HepG2 (cell line): ENCODE measurements around the gene POC1B. TPM values are rescaled to one million over a fixed set of nuclear protein-coding genes. Genes with fewer than 3 reads are reported as not detected.

Experiments used
- ISL2 ChIP-seq: sonication (generic); formaldehyde crosslinking; IDR thresholded peaks from 2 replicates; pipeline ENCODE4 v1.5.0; 2020; ENCODE audit warnings: missing genetic modification reagents
- KAT7 ChIP-seq: IDR thresholded peaks from 2 replicates; pipeline ENCODE4 v1.6.1; 2018; ENCODE audit warnings: borderline replicate concordance, missing compliant biosample characterization
- MIER2 ChIP-seq: IDR thresholded peaks from 2 replicates; pipeline ENCODE4 v1.6.1; 2016; ENCODE audit warnings: missing biosample characterization, missing genetic modification reagents
- SATB2 ChIP-seq: sonication (generic); formaldehyde crosslinking; IDR thresholded peaks from 2 replicates; pipeline ENCODE4 v1.5.0; 2020; ENCODE audit warnings: missing genetic modification reagents
- TEAD2 ChIP-seq: sonication (generic); formaldehyde crosslinking; IDR thresholded peaks from 2 replicates; pipeline ENCODE4 v1.9.0; 2021; ENCODE audit warnings: missing genetic modification reagents
- WIZ ChIP-seq: sonication (generic); formaldehyde crosslinking; IDR thresholded peaks from 2 replicates; pipeline ENCODE4 v1.5.1; 2020; ENCODE audit warnings: mild to moderate bottlenecking, missing genetic modification reagents
- ZMYM4 ChIP-seq: sonication (generic); formaldehyde crosslinking; IDR thresholded peaks from 2 replicates; pipeline ENCODE4 v1.8.1; 2023; ENCODE audit warnings: mild to moderate bottlenecking, missing genetic modification reagents
- ZNF235 ChIP-seq: sonication (generic); formaldehyde crosslinking; IDR thresholded peaks from 2 replicates; pipeline ENCODE4 v1.8.1; 2023; ENCODE audit warnings: mild to moderate bottlenecking, missing genetic modification reagents, borderline replicate concordance
- ZNF383 ChIP-seq: sonication (generic); formaldehyde crosslinking; IDR thresholded peaks from 2 replicates; pipeline ENCODE4 v1.4.0; 2020; ENCODE audit warnings: missing genetic modification reagents, mild to moderate bottlenecking, borderline replicate concordance
- polyA plus RNA-seq, 8 experiments: library from polyadenylated mRNA; depleted of rRNA in 3 of 8; stranded (reverse) in 7 of 8; unstranded in 1 of 8; fragments of >200 nt; fragmentation: Illumina TruSeq in 4 of 8; extraction: Trizol in 4 of 8; gene quantifications; 2 replicates each; pipeline versions ENCODE4 v1.2.1 to v1.2.3, GENCODE V29; 2011 to 2016; ENCODE audit warnings: low read depth in 4 of 8, missing spikeins in 1 of 8, mixed read lengths in 1 of 8; ENCODE audit not compliant: insufficient read depth in 1 of 8
- total RNA-seq, 5 experiments: library from RNA; depleted of rRNA; stranded (reverse); fragments of >200 nt; fragmentation: Illumina TruSeq; extraction: Trizol; gene quantifications; 2 replicates each; pipeline ENCODE4 v1.2.3, GENCODE V29; 2016; ENCODE audit warnings: low read depth in 1 of 5
- TF ChIP-seq, protein P1 (sequence below): sonication (generic); formaldehyde crosslinking; IDR thresholded peaks from 2 replicates; pipeline ENCODE4 v1.8.1; 2023; ENCODE audit warnings: mild to moderate bottlenecking, inconsistent platforms, moderate library complexity, missing genetic modification reagents, borderline replicate concordance
- TF ChIP-seq, protein P2 (sequence below): sonication (generic); formaldehyde crosslinking; IDR thresholded peaks from 2 replicates; pipeline ENCODE4 v1.5.1; 2020; ENCODE audit warnings: mild to moderate bottlenecking, missing genetic modification reagents, borderline replicate concordance
- TF ChIP-seq, protein P3 (sequence below): sonication (generic); formaldehyde crosslinking; IDR thresholded peaks from 2 replicates; pipeline ENCODE4 v1.5.0; 2020; ENCODE audit warnings: missing genetic modification reagents
- TF ChIP-seq, protein P4 (sequence below), 2 experiments: fragments of 450-650 bp in 1 of 2; sonication (generic) in 1 of 2; formaldehyde crosslinking in 1 of 2; IDR thresholded peaks; 2 replicates each; pipeline versions ENCODE4 v1.6.1 to v1.8.0; 2016 to 2022; ENCODE audit warnings: antibody characterized with exemption in 1 of 2, mild to moderate bottlenecking in 1 of 2, missing genetic modification reagents in 1 of 2

Gene POC1B
- total and polyA plus RNA-seq, 2 of the 13 experiments (the other 11 are each of a cell fraction or from before 2014, with no cell fraction given): 9.3 to 11.0 TPM

DNA sequence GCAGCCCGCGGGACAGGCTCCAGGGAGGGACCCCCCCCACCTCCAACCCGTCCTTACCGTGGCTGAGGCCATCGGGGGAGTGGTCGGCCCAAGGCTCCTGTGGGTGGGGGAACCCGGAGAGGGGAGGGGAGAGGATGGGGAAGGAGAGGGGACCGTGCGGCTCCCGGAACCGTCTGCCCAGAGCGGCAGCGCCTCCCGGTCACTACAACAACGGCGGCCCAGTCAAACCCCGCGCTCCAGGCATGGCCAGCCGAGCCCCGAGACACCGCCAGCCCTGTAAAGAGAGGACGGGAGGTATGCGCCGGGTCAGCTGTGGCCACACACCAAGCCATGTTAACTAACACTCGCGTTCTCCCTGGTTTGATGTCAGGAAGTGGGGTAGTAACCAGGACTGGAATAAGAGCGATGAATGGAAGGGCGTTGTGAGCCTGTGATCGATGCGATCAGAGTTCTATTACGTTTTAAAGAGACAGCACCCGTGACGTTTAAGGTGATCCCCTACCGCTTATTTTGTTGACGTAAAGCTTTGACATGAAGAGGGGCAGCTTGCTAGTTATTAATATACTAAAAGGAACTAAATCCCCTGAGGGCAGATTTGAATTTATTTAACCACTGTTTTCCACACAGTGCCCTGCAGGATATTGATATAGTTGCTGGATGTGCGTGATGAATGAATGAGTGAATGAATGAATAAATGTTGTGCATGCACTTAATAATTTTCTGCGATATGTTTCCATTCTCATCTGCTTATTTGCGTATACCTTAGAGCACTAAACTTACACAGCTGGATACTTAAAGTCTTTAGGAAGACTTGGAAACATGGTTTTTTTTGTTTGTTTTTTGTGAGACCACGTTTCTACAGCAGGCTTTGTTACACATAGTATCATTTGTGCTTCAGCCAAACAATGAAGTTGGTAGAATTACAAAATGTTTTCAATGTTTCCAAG is at the start of gene POC1B (continued):
- TF ChIP-seq, protein P1, sequence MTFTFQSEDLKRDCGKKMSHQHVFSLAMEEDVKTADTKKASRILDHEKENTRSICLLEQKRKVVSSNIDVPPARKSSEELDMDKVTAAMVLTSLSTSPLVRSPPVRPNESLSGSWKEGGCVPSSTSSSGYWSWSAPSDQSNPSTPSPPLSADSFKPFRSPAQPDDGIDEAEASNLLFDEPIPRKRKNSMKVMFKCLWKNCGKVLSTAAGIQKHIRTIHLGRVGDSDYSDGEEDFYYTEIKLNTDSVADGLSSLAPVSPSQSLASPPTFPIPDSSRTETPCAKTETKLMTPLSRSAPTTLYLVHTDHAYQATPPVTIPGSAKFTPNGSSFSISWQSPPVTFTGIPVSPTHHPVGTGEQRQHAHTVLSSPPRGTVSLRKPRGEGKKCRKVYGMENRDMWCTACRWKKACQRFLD (CRISPR knock-in tag): no peak
- TF ChIP-seq MIER2 (CRISPR knock-in tag) (0 out of 2 replicates have a peak, but pooled peaks have one; percentile 29), ZNF235 (CRISPR knock-in tag) (no peak), ZNF383 (CRISPR knock-in tag) (no peak), ISL2 (CRISPR knock-in tag) (peak; percentile 67), KAT7 (CRISPR knock-in tag) (0 out of 2 replicates have a peak, but pooled peaks have one; percentile 28), WIZ (no peak), SATB2 (CRISPR knock-in tag) (no peak), ZMYM4 (CRISPR knock-in tag) (peak; percentile 92), TEAD2 (CRISPR knock-in tag) (no peak)
- TF ChIP-seq, protein P2, sequence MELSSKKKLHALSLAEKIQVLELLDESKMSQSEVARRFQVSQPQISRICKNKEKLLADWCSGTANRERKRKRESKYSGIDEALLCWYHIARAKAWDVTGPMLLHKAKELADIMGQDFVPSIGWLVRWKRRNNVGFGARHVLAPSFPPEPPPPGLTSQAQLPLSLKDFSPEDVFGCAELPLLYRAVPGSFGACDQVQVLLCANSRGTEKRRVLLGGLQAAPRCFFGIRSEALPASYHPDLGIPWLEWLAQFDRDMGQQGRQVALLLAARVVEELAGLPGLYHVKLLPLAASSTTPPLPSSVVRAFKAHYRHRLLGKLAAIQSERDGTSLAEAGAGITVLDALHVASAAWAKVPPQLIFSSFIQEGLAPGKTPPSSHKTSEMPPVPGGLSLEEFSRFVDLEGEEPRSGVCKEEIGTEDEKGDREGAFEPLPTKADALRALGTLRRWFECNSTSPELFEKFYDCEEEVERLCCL: no peak
- TF ChIP-seq, protein P3, sequence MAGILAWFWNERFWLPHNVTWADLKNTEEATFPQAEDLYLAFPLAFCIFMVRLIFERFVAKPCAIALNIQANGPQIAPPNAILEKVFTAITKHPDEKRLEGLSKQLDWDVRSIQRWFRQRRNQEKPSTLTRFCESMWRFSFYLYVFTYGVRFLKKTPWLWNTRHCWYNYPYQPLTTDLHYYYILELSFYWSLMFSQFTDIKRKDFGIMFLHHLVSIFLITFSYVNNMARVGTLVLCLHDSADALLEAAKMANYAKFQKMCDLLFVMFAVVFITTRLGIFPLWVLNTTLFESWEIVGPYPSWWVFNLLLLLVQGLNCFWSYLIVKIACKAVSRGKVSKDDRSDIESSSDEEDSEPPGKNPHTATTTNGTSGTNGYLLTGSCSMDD (CRISPR knock-in tag): no peak
- TF ChIP-seq, protein P4, sequence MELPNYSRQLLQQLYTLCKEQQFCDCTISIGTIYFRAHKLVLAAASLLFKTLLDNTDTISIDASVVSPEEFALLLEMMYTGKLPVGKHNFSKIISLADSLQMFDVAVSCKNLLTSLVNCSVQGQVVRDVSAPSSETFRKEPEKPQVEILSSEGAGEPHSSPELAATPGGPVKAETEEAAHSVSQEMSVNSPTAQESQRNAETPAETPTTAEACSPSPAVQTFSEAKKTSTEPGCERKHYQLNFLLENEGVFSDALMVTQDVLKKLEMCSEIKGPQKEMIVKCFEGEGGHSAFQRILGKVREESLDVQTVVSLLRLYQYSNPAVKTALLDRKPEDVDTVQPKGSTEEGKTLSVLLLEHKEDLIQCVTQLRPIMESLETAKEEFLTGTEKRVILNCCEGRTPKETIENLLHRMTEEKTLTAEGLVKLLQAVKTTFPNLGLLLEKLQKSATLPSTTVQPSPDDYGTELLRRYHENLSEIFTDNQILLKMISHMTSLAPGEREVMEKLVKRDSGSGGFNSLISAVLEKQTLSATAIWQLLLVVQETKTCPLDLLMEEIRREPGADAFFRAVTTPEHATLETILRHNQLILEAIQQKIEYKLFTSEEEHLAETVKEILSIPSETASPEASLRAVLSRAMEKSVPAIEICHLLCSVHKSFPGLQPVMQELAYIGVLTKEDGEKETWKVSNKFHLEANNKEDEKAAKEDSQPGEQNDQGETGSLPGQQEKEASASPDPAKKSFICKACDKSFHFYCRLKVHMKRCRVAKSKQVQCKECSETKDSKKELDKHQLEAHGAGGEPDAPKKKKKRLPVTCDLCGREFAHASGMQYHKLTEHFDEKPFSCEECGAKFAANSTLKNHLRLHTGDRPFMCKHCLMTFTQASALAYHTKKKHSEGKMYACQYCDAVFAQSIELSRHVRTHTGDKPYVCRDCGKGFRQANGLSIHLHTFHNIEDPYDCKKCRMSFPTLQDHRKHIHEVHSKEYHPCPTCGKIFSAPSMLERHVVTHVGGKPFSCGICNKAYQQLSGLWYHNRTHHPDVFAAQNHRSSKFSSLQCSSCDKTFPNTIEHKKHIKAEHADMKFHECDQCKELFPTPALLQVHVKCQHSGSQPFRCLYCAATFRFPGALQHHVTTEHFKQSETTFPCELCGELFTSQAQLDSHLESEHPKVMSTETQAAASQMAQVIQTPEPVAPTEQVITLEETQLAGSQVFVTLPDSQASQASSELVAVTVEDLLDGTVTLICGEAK (IDR thresholded peaks at IDR 0.05): no peak
- TF ChIP-seq, protein P4 (CRISPR knock-in tag; IDR thresholded peaks at IDR 0.05): no peak
